Measurements from ENCODE around the gene SUPT7L. TPM values are rescaled to one million over a fixed set of nuclear protein-coding genes. Genes with fewer than 3 reads are reported as not detected.

SUPT7L gene
- total and polyA plus RNA-seq, 2 of the 13 experiments (the other 11 are each of a cell fraction or from before 2014, with no cell fraction given) = 32.9 to 77.5 TPM

- TF ChIP-seq RNF2 (conservative IDR thresholded peaks at IDR 0.05; ENCODE audit: low read depth) (no peak), ZNF329 (CRISPR knock-in tag; IDR thresholded peaks at IDR 0.05; ENCODE audit: low read depth) (no peak), ZNF781 (CRISPR knock-in tag; IDR thresholded peaks at IDR 0.05; ENCODE audit: borderline replicate concordance, not compliant biosample characterization) (no peak), FOSL1 (CRISPR knock-in tag; IDR thresholded peaks at IDR 0.05; ENCODE audit: borderline replicate concordance) (no peak), TGIF2 (CRISPR knock-in tag; IDR thresholded peaks at IDR 0.05) (0 out of 2 replicates have a peak, but pooled peaks have one; percentile 36), ARID4A (CRISPR knock-in tag; IDR thresholded peaks at IDR 0.05; ENCODE audit: borderline replicate concordance) (peak; percentile 42; the same call in 1 of the 2 replicates), STAG1 (CRISPR knock-in tag; IDR thresholded peaks at IDR 0.05) (peak; percentile 97), ZFP62 (CRISPR knock-in tag; IDR thresholded peaks at IDR 0.05) (no peak), ZNF10 (CRISPR knock-in tag; IDR thresholded peaks at IDR 0.05; ENCODE audit: borderline replicate concordance, low read depth) (no peak)
- TF ChIP-seq, protein P1, sequence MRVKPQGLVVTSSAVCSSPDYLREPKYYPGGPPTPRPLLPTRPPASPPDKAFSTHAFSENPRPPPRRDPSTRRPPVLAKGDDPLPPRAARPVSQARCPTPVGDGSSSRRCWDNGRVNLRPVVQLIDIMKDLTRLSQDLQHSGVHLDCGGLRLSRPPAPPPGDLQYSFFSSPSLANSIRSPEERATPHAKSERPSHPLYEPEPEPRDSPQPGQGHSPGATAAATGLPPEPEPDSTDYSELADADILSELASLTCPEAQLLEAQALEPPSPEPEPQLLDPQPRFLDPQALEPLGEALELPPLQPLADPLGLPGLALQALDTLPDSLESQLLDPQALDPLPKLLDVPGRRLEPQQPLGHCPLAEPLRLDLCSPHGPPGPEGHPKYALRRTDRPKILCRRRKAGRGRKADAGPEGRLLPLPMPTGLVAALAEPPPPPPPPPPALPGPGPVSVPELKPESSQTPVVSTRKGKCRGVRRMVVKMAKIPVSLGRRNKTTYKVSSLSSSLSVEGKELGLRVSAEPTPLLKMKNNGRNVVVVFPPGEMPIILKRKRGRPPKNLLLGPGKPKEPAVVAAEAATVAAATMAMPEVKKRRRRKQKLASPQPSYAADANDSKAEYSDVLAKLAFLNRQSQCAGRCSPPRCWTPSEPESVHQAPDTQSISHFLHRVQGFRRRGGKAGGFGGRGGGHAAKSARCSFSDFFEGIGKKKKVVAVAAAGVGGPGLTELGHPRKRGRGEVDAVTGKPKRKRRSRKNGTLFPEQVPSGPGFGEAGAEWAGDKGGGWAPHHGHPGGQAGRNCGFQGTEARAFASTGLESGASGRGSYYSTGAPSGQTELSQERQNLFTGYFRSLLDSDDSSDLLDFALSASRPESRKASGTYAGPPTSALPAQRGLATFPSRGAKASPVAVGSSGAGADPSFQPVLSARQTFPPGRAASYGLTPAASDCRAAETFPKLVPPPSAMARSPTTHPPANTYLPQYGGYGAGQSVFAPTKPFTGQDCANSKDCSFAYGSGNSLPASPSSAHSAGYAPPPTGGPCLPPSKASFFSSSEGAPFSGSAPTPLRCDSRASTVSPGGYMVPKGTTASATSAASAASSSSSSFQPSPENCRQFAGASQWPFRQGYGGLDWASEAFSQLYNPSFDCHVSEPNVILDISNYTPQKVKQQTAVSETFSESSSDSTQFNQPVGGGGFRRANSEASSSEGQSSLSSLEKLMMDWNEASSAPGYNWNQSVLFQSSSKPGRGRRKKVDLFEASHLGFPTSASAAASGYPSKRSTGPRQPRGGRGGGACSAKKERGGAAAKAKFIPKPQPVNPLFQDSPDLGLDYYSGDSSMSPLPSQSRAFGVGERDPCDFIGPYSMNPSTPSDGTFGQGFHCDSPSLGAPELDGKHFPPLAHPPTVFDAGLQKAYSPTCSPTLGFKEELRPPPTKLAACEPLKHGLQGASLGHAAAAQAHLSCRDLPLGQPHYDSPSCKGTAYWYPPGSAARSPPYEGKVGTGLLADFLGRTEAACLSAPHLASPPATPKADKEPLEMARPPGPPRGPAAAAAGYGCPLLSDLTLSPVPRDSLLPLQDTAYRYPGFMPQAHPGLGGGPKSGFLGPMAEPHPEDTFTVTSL (CRISPR knock-in tag; IDR thresholded peaks at IDR 0.05; ENCODE audit: borderline replicate concordance) = 0 out of 2 replicates have a peak, but pooled peaks have one; percentile 14
- TF ChIP-seq, protein P2, sequence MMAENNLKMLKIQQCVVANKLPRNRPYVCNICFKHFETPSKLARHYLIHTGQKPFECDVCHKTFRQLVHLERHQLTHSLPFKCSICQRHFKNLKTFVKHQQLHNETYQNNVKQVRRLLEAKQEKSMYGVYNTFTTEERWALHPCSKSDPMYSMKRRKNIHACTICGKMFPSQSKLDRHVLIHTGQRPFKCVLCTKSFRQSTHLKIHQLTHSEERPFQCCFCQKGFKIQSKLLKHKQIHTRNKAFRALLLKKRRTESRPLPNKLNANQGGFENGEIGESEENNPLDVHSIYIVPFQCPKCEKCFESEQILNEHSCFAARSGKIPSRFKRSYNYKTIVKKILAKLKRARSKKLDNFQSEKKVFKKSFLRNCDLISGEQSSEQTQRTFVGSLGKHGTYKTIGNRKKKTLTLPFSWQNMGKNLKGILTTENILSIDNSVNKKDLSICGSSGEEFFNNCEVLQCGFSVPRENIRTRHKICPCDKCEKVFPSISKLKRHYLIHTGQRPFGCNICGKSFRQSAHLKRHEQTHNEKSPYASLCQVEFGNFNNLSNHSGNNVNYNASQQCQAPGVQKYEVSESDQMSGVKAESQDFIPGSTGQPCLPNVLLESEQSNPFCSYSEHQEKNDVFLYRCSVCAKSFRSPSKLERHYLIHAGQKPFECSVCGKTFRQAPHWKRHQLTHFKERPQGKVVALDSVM (CRISPR knock-in tag; IDR thresholded peaks at IDR 0.05) = no peak
- TF ChIP-seq, protein P3, sequence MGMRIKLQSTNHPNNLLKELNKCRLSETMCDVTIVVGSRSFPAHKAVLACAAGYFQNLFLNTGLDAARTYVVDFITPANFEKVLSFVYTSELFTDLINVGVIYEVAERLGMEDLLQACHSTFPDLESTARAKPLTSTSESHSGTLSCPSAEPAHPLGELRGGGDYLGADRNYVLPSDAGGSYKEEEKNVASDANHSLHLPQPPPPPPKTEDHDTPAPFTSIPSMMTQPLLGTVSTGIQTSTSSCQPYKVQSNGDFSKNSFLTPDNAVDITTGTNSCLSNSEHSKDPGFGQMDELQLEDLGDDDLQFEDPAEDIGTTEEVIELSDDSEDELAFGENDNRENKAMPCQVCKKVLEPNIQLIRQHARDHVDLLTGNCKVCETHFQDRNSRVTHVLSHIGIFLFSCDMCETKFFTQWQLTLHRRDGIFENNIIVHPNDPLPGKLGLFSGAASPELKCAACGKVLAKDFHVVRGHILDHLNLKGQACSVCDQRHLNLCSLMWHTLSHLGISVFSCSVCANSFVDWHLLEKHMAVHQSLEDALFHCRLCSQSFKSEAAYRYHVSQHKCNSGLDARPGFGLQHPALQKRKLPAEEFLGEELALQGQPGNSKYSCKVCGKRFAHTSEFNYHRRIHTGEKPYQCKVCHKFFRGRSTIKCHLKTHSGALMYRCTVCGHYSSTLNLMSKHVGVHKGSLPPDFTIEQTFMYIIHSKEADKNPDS (CRISPR knock-in tag; IDR thresholded peaks at IDR 0.05) = 0 out of 2 replicates have a peak, but pooled peaks have one; percentile 12
Measured at GRCh38 chr2:27703638-27704341, 40.4 kb upstream of the SUPT7L start (continued).
